Activated CD4-positive, alpha-beta T cell treated with anti-CD3 and anti-CD28 coated beads for 4 hours (primary cell): ENCODE data around the gene GSTT2.
"Not testable (repeated sequence)": the region's sequence is repeated elsewhere in the genome, so short reads cannot be mapped to it uniquely, and the experiment has no call there.

Experiments
- DNase-seq, 2 donors: peaks; one replicate each; pipeline ENCODE4 v3.0.0-alpha.2; 2020

Gene GSTT2

GRCh38 chr22:23974836-23975352, 5.0 kb upstream of the GSTT2 start:
- not testable (repeated sequence) for DNase-seq

- not testable (repeated sequence) for DNase-seq
Observed at GRCh38 chr22:23977304-23977703, 2.6 kb upstream of the GSTT2 start.

- not testable (repeated sequence) for DNase-seq
Observed at GRCh38 chr22:23980567-23980966, 633 bp downstream of the GSTT2 start.

GRCh38 chr22:23984430-23984829, 4.5 kb downstream of the GSTT2 start:
- DNase-seq: peak in 1 of 2 donors; percentile 58

- DNase-seq: not testable (repeated sequence)
Observed at GRCh38 chr22:23986089-23986488, 6.2 kb downstream of the GSTT2 start.

- DNase-seq: not testable (repeated sequence)
Observed at GRCh38 chr22:23986538-23987178, 6.7 kb downstream of the GSTT2 start.

GRCh38 chr22:23989583-23990244, 9.8 kb downstream of the GSTT2 start:
- not testable (repeated sequence) for DNase-seq

- not testable (repeated sequence) for DNase-seq
Observed at GRCh38 chr22:23993080-23993479, 13.1 kb downstream of the GSTT2 start.

GRCh38 chr22:23993581-23994177, 13.7 kb downstream of the GSTT2 start:
- DNase-seq: not testable (repeated sequence)

GRCh38 chr22:23997092-23997491, 17.2 kb downstream of the GSTT2 start:
- no peak for DNase-seq

- not testable (repeated sequence) for DNase-seq
Observed at GRCh38 chr22:23999779-24000178, 19.8 kb downstream of the GSTT2 start.

- no peak for DNase-seq
Observed at GRCh38 chr22:24001314-24001713, 21.4 kb downstream of the GSTT2 start.

GRCh38 chr22:24002272-24002671, 22.3 kb downstream of the GSTT2 start:
- no peak for DNase-seq

- no peak for DNase-seq
Observed at GRCh38 chr22:24002851-24003250, 22.9 kb downstream of the GSTT2 start.

GRCh38 chr22:24003887-24004286, 24.0 kb downstream of the GSTT2 start:
- no peak for DNase-seq

- DNase-seq: no peak
Observed at GRCh38 chr22:24005201-24005600, 25.3 kb downstream of the GSTT2 start, which contains the start of gene GSTT4. GSTT4 (minus strand) TSS chr22:24005453; CDS start chr22:24005356, 97 bp downstream.

GRCh38 chr22:24006207-24006913, 26.4 kb downstream of the GSTT2 start:
- no peak for DNase-seq

- DNase-seq: no peak
Observed at GRCh38 chr22:24006914-24007214, 26.9 kb downstream of the GSTT2 start.

GRCh38 chr22:24007253-24008021, 27.5 kb downstream of the GSTT2 start:
- DNase-seq: no peak

GRCh38 chr22:24008022-24008283, 28.0 kb downstream of the GSTT2 start:
- DNase-seq: no peak

GRCh38 chr22:24008381-24009226, 28.7 kb downstream of the GSTT2 start:
- DNase-seq: no peak
